ENCODE results near the gene ASB18.

Gene ASB18

DNA sequence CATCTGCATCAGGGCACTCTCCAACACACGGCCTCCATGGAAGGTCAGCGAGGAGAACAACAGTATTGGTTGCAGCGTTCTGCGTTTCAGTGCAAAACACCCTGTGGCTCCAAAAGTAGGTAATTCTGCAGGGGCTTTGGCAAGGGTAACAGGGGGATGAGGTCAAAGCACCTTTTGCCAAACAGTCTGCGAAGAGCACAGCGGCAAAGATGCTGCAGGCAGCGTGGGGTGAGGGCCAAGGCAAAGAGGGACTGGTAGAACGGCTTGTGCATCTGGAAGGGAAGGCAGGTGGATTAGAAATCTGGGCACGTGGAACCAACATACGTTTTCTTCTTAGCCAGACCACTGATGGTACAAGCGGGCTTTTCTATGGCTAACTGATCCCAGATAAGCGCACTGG is 69.4 kb downstream of the ASB18 start:
- Histone ChIP-seq H3K36me3 (ENCODE audit: control insufficient read depth in 2 of 2, insufficient read depth in 1 of 2, low read length in 2 of 2) (no peaks in the 10 kb centered on the region), H3K9me3 (ENCODE audit: control insufficient read depth, insufficient read depth, low read depth, low read length) (no peaks in the 10 kb centered on the region), H3K4me3 (ENCODE audit: low read depth, low read length) (no peak overlapping the region), H3K27ac (ENCODE audit: extremely low read depth, low read depth, low read length) (no peak overlapping the region), H3K4me1 (ENCODE audit: control insufficient read depth, insufficient read depth, low read length) (no peaks in the 10 kb centered on the region)
- TF ChIP-seq OSR2 (tag by site-specific recombination; IDR thresholded peaks at IDR 0.05), result no peak
- POLR2A ChIA-PET, result no interaction called here
- CTCF ChIA-PET, result interaction anchor here (1.7 kb wide), 1 partner anchor 13 kb away, joined by 10 read pairs; no protein-coding TSS in a partner anchor

GRCh38 chr2:236193026-236193425 is 71.2 kb downstream of the ASB18 start:
- TF ChIP-seq, protein P1, sequence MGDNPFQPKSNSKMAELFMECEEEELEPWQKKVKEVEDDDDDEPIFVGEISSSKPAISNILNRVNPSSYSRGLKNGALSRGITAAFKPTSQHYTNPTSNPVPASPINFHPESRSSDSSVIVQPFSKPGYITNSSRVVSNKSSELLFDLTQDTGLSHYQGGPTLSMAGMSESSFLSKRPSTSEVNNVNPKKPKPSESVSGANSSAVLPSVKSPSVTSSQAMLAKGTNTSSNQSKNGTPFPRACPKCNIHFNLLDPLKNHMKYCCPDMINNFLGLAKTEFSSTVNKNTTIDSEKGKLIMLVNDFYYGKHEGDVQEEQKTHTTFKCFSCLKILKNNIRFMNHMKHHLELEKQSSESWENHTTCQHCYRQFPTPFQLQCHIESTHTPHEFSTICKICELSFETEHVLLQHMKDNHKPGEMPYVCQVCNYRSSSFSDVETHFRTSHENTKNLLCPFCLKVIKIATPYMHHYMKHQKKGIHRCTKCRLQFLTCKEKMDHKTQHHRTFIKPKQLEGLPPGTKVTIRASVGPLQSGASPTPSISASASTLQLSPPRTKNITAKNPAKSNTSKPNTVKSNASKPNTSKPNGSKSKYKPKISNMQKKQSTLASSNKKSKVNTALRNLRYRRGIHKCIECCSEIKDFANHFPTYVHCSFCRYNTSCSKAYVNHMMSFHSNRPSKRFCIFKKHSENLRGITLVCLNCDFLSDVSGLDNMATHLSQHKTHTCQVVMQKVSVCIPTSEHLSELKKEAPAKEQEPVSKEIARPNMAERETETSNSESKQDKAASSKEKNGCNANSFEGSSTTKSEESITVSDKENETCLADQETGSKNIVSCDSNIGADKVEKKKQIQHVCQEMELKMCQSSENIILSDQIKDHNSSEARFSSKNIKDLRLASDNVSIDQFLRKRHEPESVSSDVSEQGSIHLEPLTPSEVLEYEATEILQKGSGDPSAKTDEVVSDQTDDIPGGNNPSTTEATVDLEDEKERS (tag by site-specific recombination; IDR thresholded peaks at IDR 0.05), result no peak
- TF ChIP-seq ZNF426 (tag by site-specific recombination; IDR thresholded peaks at IDR 0.05), result no peak
- no peak for TF ChIP-seq ZNF473 (tag by site-specific recombination; IDR thresholded peaks at IDR 0.05)
- TF ChIP-seq ZBTB11 (tag by site-specific recombination; conservative IDR thresholded peaks at IDR 0.05; ENCODE audit: low read depth), result no peak
- TF ChIP-seq ZNF341 (tag by site-specific recombination; IDR thresholded peaks at IDR 0.05; ENCODE audit: low read depth), result no peak
- TF ChIP-seq ZNF677 (tag by site-specific recombination; IDR thresholded peaks at IDR 0.05), result no peak
- no peak for TF ChIP-seq ZNF530 (tag by site-specific recombination; IDR thresholded peaks at IDR 0.05; ENCODE audit: low read depth)
- TF ChIP-seq ZNF623 (tag by site-specific recombination; IDR thresholded peaks at IDR 0.05), result no peak
- TF ChIP-seq ZFP3 (tag by site-specific recombination; IDR thresholded peaks at IDR 0.05; ENCODE audit: low read depth), result no peak
- no peak for TF ChIP-seq ZNF324 (tag by site-specific recombination; IDR thresholded peaks at IDR 0.05)
- TF ChIP-seq, protein P2, sequence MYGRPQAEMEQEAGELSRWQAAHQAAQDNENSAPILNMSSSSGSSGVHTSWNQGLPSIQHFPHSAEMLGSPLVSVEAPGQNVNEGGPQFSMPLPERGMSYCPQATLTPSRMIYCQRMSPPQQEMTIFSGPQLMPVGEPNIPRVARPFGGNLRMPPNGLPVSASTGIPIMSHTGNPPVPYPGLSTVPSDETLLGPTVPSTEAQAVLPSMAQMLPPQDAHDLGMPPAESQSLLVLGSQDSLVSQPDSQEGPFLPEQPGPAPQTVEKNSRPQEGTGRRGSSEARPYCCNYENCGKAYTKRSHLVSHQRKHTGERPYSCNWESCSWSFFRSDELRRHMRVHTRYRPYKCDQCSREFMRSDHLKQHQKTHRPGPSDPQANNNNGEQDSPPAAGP (tag by site-specific recombination; IDR thresholded peaks at IDR 0.05), result no peak
- no peak for TF ChIP-seq ZNF791 (tag by site-specific recombination; IDR thresholded peaks at IDR 0.05)
- no peak for TF ChIP-seq ZNF792 (tag by site-specific recombination; IDR thresholded peaks at IDR 0.05)
- no peak for TF ChIP-seq ZNF366 (tag by site-specific recombination; conservative IDR thresholded peaks at IDR 0.05)
- TF ChIP-seq ZBTB44 (tag by site-specific recombination; IDR thresholded peaks at IDR 0.05), result no peak
- TF ChIP-seq ZNF561 (tag by site-specific recombination; IDR thresholded peaks at IDR 0.05; ENCODE audit: borderline replicate concordance), result no peak
- no peak for TF ChIP-seq OVOL3 (tag by site-specific recombination; IDR thresholded peaks at IDR 0.05)
- TF ChIP-seq PRDM4 (tag by site-specific recombination; IDR thresholded peaks at IDR 0.05), result no peak
- TF ChIP-seq, protein P3, sequence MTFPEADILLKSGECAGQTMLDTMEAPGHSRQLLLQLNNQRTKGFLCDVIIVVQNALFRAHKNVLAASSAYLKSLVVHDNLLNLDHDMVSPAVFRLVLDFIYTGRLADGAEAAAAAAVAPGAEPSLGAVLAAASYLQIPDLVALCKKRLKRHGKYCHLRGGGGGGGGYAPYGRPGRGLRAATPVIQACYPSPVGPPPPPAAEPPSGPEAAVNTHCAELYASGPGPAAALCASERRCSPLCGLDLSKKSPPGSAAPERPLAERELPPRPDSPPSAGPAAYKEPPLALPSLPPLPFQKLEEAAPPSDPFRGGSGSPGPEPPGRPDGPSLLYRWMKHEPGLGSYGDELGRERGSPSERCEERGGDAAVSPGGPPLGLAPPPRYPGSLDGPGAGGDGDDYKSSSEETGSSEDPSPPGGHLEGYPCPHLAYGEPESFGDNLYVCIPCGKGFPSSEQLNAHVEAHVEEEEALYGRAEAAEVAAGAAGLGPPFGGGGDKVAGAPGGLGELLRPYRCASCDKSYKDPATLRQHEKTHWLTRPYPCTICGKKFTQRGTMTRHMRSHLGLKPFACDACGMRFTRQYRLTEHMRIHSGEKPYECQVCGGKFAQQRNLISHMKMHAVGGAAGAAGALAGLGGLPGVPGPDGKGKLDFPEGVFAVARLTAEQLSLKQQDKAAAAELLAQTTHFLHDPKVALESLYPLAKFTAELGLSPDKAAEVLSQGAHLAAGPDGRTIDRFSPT (tag by site-specific recombination; IDR thresholded peaks at IDR 0.05), result no peak
- H3K36me3 ChIP-seq (ENCODE audit: control insufficient read depth in 2 of 2, insufficient read depth in 1 of 2, low read length in 2 of 2), result no peaks in the 10 kb centered on the region; a peak in 1 of 3 replicates
- CTCF ChIA-PET, result interaction anchor here (1.1 to 2.8 kb wide), 2 partner anchors 12 to 16 kb away, joined by 3 to 14 read pairs; no protein-coding TSS in a partner anchor
- H3K27ac ChIP-seq (ENCODE audit: extremely low read depth, low read depth, low read length), result no peak overlapping the region
- POLR2A ChIA-PET, result no interaction called here
- H3K9me3 ChIP-seq (ENCODE audit: control insufficient read depth, insufficient read depth, low read depth, low read length), result no peaks in the 10 kb centered on the region
- no peaks in the 10 kb centered on the region for H3K4me1 ChIP-seq (ENCODE audit: control insufficient read depth, insufficient read depth, low read length)
- no peak overlapping the region for H3K4me3 ChIP-seq (ENCODE audit: low read depth, low read length)
